Endodermal cell (in vitro differentiated cells): ENCODE measurements around the gene PATZ1. TPM values are rescaled to one million over a fixed set of nuclear protein-coding genes. Genes with fewer than 3 reads are reported as not detected.

Source experiments
- DNase-seq: peaks from one replicate; pipeline ENCODE4 v3.0.0-alpha.2; 2017
- H3K27ac ChIP-seq: 2 replicates; pipeline ENCODE4 v1.5.1; 2013; ENCODE audit warnings: mild to moderate bottlenecking, low read depth, low read length, moderate library complexity
- H3K27me3 ChIP-seq: 2 replicates; pipeline ENCODE4 v1.6.1; 2013; ENCODE audit warnings: mild to moderate bottlenecking, low read length, moderate library complexity; ENCODE audit not compliant: insufficient read depth, control insufficient read depth, poor library complexity, severe bottlenecking
- H3K36me3 ChIP-seq: 2 replicates; pipeline ENCODE4 v1.7.0; 2013; ENCODE audit warnings: mild to moderate bottlenecking, low read length, moderate library complexity; ENCODE audit not compliant: control insufficient read depth, insufficient read depth
- H3K4me1 ChIP-seq: one replicate; pipeline ENCODE4 v1.7.0; 2013; ENCODE audit warnings: low read length; ENCODE audit not compliant: control insufficient read depth, insufficient read depth
- H3K4me3 ChIP-seq: 2 replicates; pipeline ENCODE4 v1.5.1; 2013; ENCODE audit warnings: mild to moderate bottlenecking, low read length, moderate library complexity
- H3K9ac ChIP-seq: 2 replicates; pipeline ENCODE4 v1.6.1; 2013; ENCODE audit warnings: mild to moderate bottlenecking, low read length, moderate library complexity; ENCODE audit not compliant: poor library complexity, severe bottlenecking; ENCODE audit errors: extremely low read depth
- H3K9me3 ChIP-seq: 2 replicates; pipeline ENCODE4 v1.6.1; 2013; ENCODE audit warnings: mild to moderate bottlenecking, low read length, moderate library complexity; ENCODE audit not compliant: control insufficient read depth
- H3K27ac Mint-ChIP-seq: 2 replicates; pipeline ENCODE4 v1.8.0; 2020; ENCODE audit warnings: mixed read lengths
- H3K27me3 Mint-ChIP-seq: 2 replicates; pipeline ENCODE4 v1.8.0; 2021; ENCODE audit warnings: mild to moderate bottlenecking, mixed read lengths; ENCODE audit not compliant: insufficient read depth
- H3K36me3 Mint-ChIP-seq: 2 replicates; pipeline ENCODE4 v1.8.0; 2020; ENCODE audit warnings: low read depth, mixed read lengths
- H3K4me1 Mint-ChIP-seq: 2 replicates; pipeline ENCODE4 v1.8.0; 2020; ENCODE audit warnings: mixed read lengths
- H3K4me3 Mint-ChIP-seq: 2 replicates; pipeline ENCODE4 v1.8.0; 2020; ENCODE audit warnings: mild to moderate bottlenecking, moderate library complexity, mixed read lengths
- H3K9me3 Mint-ChIP-seq: 2 replicates; pipeline ENCODE4 v1.8.0; 2020; ENCODE audit warnings: mild to moderate bottlenecking, mixed read lengths
- CTCF ChIP-seq: fragments of 200-600 bp; sonication (generic); conservative IDR thresholded peaks from 2 replicates; pipeline ENCODE4 v1.5.0; 2021; ENCODE audit warnings: antibody characterized with exemption, mild to moderate bottlenecking
- WGBS, 2 experiments: methylation state at CpG; one replicate each; pipeline versions ENCODE4 v1.1.5 to v1.1.7; 2013; ENCODE audit warnings: missing lambda C conversion rate in 2 of 2, mixed read lengths in 1 of 2; ENCODE audit not compliant: insufficient coverage in 1 of 2, insufficient read length in 1 of 2; 5-methylcytosine and 5-hydroxymethylcytosine counted together
- total RNA-seq, 2 donors: library from RNA; stranded (reverse); fragmentation: NEBNext Ultra II Directional in 1 of 2; extraction: Animal tissue kit (Norgen Biotek cat#: 25700) in 1 of 2; gene quantifications; 2 replicates in 1 of 2; 3 replicates in 1 of 2; pipeline ENCODE4 v1.2.1, GENCODE V29; 2021

Gene PATZ1
- total RNA-seq, 2 donors from 2014 or later: 49.2 to 57.1 TPM

GRCh38 chr22:31363885-31364465, 17.8 kb upstream of the PATZ1 start:
- Histone ChIP-seq H3K9me3 (peaks cover 15% of the 10 kb centered on the region), H3K27me3 (no peaks in the 10 kb centered on the region), H3K9ac (no peak overlapping the region), H3K36me3 (no peaks in the 10 kb centered on the region), H3K4me3 (peak overlapping the region; percentile 68), H3K27ac (no peak overlapping the region), H3K4me1 (no peaks in the 10 kb centered on the region)
- Mint-ChIP-seq H3K9me3 (peaks cover 24% of the 10 kb centered on the region), H3K27ac (peak overlapping the region; percentile 26), H3K4me1 (no peaks in the 10 kb centered on the region), H3K36me3 (no peaks in the 10 kb centered on the region), H3K4me3 (no peak overlapping the region), H3K27me3 (no peaks in the 10 kb centered on the region)
- TF ChIP-seq CTCF: no peak
- 77 to 86% methylated on average over 3 of the region's 3 CpGs for WGBS, 2 experiments
- peak; percentile 52 for DNase-seq

- Histone ChIP-seq H3K9ac (no peak overlapping the region), H3K9me3 (peaks cover 15% of the 10 kb centered on the region), H3K4me1 (no peaks in the 10 kb centered on the region), H3K27me3 (no peaks in the 10 kb centered on the region), H3K4me3 (peak overlapping the region; percentile 30), H3K36me3 (no peaks in the 10 kb centered on the region), H3K27ac (no peak overlapping the region)
- no peak overlapping the region for H3K4me3 Mint-ChIP-seq
- peaks cover 24% of the 10 kb centered on the region for H3K9me3 Mint-ChIP-seq
- no peaks in the 10 kb centered on the region for H3K36me3 Mint-ChIP-seq
- peak overlapping the region; percentile 85 for H3K27ac Mint-ChIP-seq
- 0% methylated on average over 1 of the region's 1 CpG; no CpG with 5 or more reads in 1 of the 2 experiments for WGBS, 2 experiments
- H3K4me1 Mint-ChIP-seq: no peaks in the 10 kb centered on the region
- H3K27me3 Mint-ChIP-seq: no peaks in the 10 kb centered on the region
- DNase-seq: no peak
- TF ChIP-seq CTCF: no peak
Observed at GRCh38 chr22:31361743-31362142, 15.6 kb upstream of the PATZ1 start.

- Histone ChIP-seq H3K27me3 (no peaks in the 10 kb centered on the region), H3K9me3 (peaks cover 15% of the 10 kb centered on the region), H3K27ac (no peak overlapping the region), H3K36me3 (no peaks in the 10 kb centered on the region), H3K9ac (no peak overlapping the region), H3K4me1 (no peaks in the 10 kb centered on the region), H3K4me3 (no peak overlapping the region)
- no peak for DNase-seq
- H3K4me1 Mint-ChIP-seq: no peaks in the 10 kb centered on the region
- TF ChIP-seq CTCF: no peak
- WGBS, 2 experiments: 98 to 100% methylated on average over 1 of the region's 1 CpG
- H3K9me3 Mint-ChIP-seq: peaks cover 23% of the 10 kb centered on the region
- H3K36me3 Mint-ChIP-seq: no peaks in the 10 kb centered on the region
- H3K27me3 Mint-ChIP-seq: no peaks in the 10 kb centered on the region
- no peak overlapping the region for H3K4me3 Mint-ChIP-seq
- H3K27ac Mint-ChIP-seq: no peak overlapping the region
Observed at GRCh38 chr22:31360029-31360428, 13.9 kb upstream of the PATZ1 start.
